Colonic mucosa (tissue), 4 donors: Measurements from ENCODE around the gene UBE2Q1. TPM values are rescaled to one million over a fixed set of nuclear protein-coding genes. Genes with fewer than 3 reads are reported as not detected.

Experiments
- DNase-seq: peaks from one replicate; pipeline ENCODE4 v3.0.0-alpha.2; 2020
- H3K27ac ChIP-seq: fragments of 200-600 bp; one replicate; pipeline ENCODE4 v1.8.0; 2021
- H3K27me3 ChIP-seq: fragments of 200-600 bp; one replicate; pipeline ENCODE4 v1.8.0; 2021
- H3K36me3 ChIP-seq: fragments of 200-600 bp; one replicate; pipeline ENCODE4 v1.8.0; 2021
- H3K4me1 ChIP-seq: fragments of 200-600 bp; one replicate; pipeline ENCODE4 v1.8.0; 2021; ENCODE audit warnings: mild to moderate bottlenecking
- H3K4me3 ChIP-seq: fragments of 200-600 bp; one replicate; pipeline ENCODE4 v1.8.0; 2021
- H3K9ac ChIP-seq, 2 donors: one replicate each; pipeline ENCODE4 v1.7.0; 2013; ENCODE audit warnings: control low read depth in 2 of 2, low read depth in 2 of 2, low read length in 2 of 2
- H3K9me3 ChIP-seq: fragments of 200-600 bp; one replicate; pipeline ENCODE4 v1.8.0; 2021
- intact Hi-C: fragments of 100-400 bp; cut with DNase I; formaldehyde crosslinking; loops from one replicate; pipeline ENCODE4 v1.14.1; 2022
- total RNA-seq, 2 donors: library from RNA; stranded (reverse); fragmentation: NEBNext Ultra II Directional in 1 of 2; extraction: Animal tissue kit (Norgen Biotek cat#: 25700) in 1 of 2; gene quantifications; one replicate each; pipeline ENCODE4 v1.2.1, GENCODE V29; 2021
- TF ChIP-seq, protein P1 (sequence below): fragments of 200-600 bp; IDR thresholded peaks from one replicate; pipeline ENCODE4 v1.8.0; 2022; ENCODE audit warnings: antibody characterized with exemption, mild to moderate bottlenecking
- donor health status: healthy.
- donor health status: DM: no; HTN: no; CAD: no.
- donor health status: DM: no; HTN: no; CAD: no.

Gene UBE2Q1
- total RNA-seq, 2 donors from 2014 or later: 74.1 to 86.1 TPM

DNA sequence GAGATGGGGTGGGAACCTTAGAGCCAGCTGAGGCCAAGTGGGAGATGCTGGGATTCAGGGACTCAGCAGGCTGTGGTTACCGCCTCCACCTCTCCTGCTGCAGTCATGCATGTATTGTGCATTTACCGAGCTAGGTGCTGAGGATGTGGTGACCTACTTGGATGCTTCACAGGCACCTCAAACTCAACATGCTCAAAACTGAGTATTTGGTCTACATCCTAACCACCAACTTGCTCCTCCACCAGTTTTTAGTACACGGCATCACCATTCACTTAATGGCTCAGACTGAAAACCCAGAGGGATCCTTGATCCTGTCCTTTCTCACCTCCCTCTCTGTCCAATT, 14.7 kb upstream of the UBE2Q1 start:
- Histone ChIP-seq H3K27ac (no peak overlapping the region), H3K4me3 (no peak overlapping the region), H3K9me3 (no peaks in the 10 kb centered on the region), H3K36me3 (no peaks in the 10 kb centered on the region), H3K4me1 (peaks cover under 1% of the 10 kb centered on the region), H3K9ac (no peak overlapping the region), H3K27me3 (no peaks in the 10 kb centered on the region)
- no peak for DNase-seq
- intact Hi-C loops: no loop called here
- TF ChIP-seq, protein P1, sequence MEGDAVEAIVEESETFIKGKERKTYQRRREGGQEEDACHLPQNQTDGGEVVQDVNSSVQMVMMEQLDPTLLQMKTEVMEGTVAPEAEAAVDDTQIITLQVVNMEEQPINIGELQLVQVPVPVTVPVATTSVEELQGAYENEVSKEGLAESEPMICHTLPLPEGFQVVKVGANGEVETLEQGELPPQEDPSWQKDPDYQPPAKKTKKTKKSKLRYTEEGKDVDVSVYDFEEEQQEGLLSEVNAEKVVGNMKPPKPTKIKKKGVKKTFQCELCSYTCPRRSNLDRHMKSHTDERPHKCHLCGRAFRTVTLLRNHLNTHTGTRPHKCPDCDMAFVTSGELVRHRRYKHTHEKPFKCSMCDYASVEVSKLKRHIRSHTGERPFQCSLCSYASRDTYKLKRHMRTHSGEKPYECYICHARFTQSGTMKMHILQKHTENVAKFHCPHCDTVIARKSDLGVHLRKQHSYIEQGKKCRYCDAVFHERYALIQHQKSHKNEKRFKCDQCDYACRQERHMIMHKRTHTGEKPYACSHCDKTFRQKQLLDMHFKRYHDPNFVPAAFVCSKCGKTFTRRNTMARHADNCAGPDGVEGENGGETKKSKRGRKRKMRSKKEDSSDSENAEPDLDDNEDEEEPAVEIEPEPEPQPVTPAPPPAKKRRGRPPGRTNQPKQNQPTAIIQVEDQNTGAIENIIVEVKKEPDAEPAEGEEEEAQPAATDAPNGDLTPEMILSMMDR: no peak

DNA sequence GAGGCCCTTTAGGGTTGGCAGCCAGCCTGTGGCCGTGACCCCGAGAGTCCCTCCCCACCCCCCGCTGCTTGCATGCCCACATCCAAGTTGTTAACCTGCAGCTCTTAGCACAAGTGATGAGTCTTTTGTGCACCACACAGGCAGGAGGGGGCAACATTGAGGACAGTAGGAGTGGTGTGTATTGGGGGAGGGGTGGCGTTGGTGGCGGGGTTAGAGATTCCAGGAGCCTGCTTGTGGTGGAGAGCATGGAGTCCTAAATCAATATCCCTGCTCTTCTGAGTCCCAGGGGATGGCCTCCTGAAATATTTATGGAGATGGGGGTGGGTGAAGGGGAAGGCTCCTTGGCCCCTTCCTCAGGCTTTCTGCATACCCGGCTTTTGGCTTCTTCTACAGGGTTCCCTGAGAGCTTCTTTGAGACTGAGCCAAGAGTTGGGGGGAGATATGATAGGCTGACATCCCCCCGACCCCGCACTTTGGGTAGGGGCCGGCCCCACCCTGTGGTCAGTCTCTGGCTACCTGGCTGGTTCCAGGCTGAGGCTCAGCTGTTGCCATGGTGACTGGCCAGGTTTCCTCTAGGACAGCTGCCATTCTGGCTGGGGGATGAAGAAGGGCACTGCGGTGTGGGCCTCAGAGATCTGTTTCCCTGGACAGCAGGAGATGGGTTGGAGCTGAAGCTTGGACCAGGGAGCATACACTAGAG, 14.2 kb upstream of the UBE2Q1 start:
- DNase-seq: no peak
- H3K4me3 ChIP-seq: no peak overlapping the region
- H3K27me3 ChIP-seq: peaks cover under 1% of the 10 kb centered on the region
- H3K4me1 ChIP-seq: peaks cover 3% of the 10 kb centered on the region
- H3K9ac ChIP-seq: no peak overlapping the region
- intact Hi-C loops: no loop called here
- H3K9me3 ChIP-seq: no peaks in the 10 kb centered on the region
- TF ChIP-seq, protein P1: no peak
- no peaks in the 10 kb centered on the region for H3K36me3 ChIP-seq
- H3K27ac ChIP-seq: no peak overlapping the region

DNA sequence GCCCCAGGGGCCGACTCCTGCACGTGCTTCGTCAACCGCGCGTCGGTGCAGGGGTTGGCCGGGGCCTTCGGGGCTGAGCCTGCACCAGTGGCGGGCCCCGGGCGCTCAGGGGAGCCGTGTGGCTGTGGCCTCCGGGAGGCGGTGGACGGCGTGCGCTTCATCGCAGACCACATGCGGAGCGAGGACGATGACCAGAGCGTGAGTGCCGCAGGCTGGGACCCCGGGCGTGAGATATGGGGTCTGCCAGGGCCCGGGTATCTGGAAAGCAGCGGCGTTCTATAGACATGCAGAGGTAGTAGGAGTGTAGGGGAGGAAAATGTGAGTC, 13.5 kb upstream of the UBE2Q1 start:
- DNase-seq: no peak
- Histone ChIP-seq H3K4me3 (no peak overlapping the region), H3K27ac (no peak overlapping the region), H3K36me3 (no peaks in the 10 kb centered on the region), H3K9ac (no peak overlapping the region), H3K4me1 (peaks cover 3% of the 10 kb centered on the region), H3K27me3 (peaks cover 8% of the 10 kb centered on the region), H3K9me3 (no peaks in the 10 kb centered on the region)
- intact Hi-C loops: no loop called here
- TF ChIP-seq, protein P1: no peak

DNA sequence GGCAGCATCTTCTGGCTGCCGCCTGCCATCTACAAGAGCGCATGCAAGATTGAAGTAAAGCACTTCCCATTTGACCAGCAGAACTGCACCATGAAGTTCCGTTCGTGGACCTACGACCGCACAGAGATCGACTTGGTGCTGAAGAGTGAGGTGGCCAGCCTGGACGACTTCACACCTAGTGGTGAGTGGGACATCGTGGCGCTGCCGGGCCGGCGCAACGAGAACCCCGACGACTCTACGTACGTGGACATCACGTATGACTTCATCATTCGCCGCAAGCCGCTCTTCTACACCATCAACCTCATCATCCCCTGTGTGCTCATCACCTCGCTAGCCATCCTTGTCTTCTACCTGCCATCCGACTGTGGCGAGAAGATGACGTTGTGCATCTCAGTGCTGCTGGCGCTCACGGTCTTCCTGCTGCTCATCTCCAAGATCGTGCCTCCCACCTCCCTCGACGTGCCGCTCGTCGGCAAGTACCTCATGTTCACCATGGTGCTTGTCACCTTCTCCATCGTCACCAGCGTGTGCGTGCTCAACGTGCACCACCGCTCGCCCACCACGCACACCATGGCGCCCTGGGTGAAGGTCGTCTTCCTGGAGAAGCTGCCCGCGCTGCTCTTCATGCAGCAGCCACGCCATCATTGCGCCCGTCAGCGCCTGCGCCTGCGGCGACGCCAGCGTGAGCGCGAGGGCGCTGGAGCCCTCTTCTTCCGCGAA, 12.9 kb upstream of the UBE2Q1 start:
- TF ChIP-seq, protein P1: no peak
- peaks cover 9% of the 10 kb centered on the region for H3K27me3 ChIP-seq
- H3K27ac ChIP-seq: no peak overlapping the region
- no peaks in the 10 kb centered on the region for H3K9me3 ChIP-seq
- H3K4me3 ChIP-seq: no peak overlapping the region
- DNase-seq: no peak
- intact Hi-C loops: no loop called here
- no peak overlapping the region for H3K9ac ChIP-seq
- H3K36me3 ChIP-seq: no peaks in the 10 kb centered on the region
- H3K4me1 ChIP-seq: peaks cover 3% of the 10 kb centered on the region

DNA sequence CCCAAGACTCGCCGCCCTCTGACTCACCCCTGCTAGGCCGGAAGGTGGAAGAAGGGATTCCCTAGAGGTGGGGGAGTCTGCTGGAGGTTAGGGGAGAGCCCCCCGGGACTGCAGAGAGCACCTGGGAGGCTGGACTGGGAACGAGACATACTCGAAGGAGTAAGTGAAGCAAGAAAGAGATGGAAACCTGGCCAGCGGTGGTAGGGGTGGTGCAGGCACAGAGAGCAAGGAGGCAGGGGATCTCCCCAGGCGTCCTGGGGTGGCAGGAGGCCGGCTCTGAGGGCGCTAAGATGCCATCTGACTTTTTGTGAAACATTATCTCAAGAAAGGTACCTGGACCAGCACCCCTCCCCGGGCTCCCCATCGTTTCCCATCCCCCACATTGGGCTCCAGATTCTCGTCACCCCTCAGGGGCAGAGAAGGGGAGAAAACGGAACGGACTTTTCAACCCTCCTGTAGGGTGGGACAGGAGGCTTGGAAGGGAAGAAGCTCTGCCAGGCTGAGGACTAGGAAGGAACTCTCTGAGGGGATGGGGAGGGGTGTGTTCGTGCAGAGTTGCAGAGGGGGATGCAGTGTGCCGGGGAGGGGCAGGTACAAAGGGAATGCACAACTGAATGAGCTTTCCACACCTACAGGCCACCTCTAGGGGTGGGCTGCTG, 9.8 kb upstream of the UBE2Q1 start:
- TF ChIP-seq, protein P1: no peak
- Histone ChIP-seq H3K4me3 (no peak overlapping the region), H3K27ac (no peak overlapping the region), H3K36me3 (no peaks in the 10 kb centered on the region), H3K4me1 (peaks cover 3% of the 10 kb centered on the region), H3K9ac (no peak overlapping the region), H3K9me3 (no peaks in the 10 kb centered on the region), H3K27me3 (peaks cover 9% of the 10 kb centered on the region)
- DNase-seq: no peak
- intact Hi-C loops: loop anchor here (10.0 kb wide), 1 partner anchor 197 kb away; no protein-coding TSS in a partner anchor
